Pancreas (tissue), 10 donors: ENCODE results near the gene PLLP. TPM values are rescaled to one million over a fixed set of nuclear protein-coding genes. Genes with fewer than 3 reads are reported as not detected.
A peak's percentile ranks its signal among the peaks of the same experiment; 100 is the strongest.

Experiments used
- ATAC-seq, 4 donors: fragments of 200-7000 bp; cut with Tn5 transposase; one replicate each; pipeline versions ENCODE4 v1.8.0 to v1.9.1; 2020; ENCODE audit warnings: mild to moderate bottlenecking in 4 of 4, moderate library complexity in 4 of 4
- DNase-seq, 6 donors: peaks; one replicate each; pipeline ENCODE4 v3.0.0-alpha.2; 2020
- FAIRE-seq: peaks from 2 replicates; lab custom pipeline; 2012; peaks lifted over from hg19 to GRCh38; lab: Jason Lieb, UNC
- H3K27ac ChIP-seq, 4 donors: fragments of 200-600 bp; sonication (generic); 1 replicate in 3 of 4; 2 replicates in 1 of 4; pipeline versions ENCODE4 v1.5.0 to v1.8.0; 2020
- H3K27me3 ChIP-seq, 4 donors: fragments of 200-600 bp; one replicate each; pipeline ENCODE4 v1.8.0; 2021
- H3K36me3 ChIP-seq, 3 donors: fragments of 200-600 bp; sonication (generic) in 1 of 3; one replicate each; pipeline versions ENCODE4 v1.5.0 to v1.8.0; 2020 to 2021
- H3K4me1 ChIP-seq, 3 donors: fragments of 200-600 bp; one replicate each; pipeline ENCODE4 v1.8.0; 2021
- H3K4me3 ChIP-seq, 4 donors: fragments of 200-600 bp; sonication (generic) in 2 of 4; one replicate each; pipeline versions ENCODE4 v1.5.0 to v1.8.0; 2020 to 2021
- H3K9me3 ChIP-seq, 4 donors: fragments of 200-600 bp; one replicate each; pipeline ENCODE4 v1.8.0; 2021
- whole genome bisulfite sequencing, 2 donors: extraction: QIAGEN DNeasy Blood & Tissue Kit; methylation state at CpG; one replicate each; pipeline ENCODE4 v1.1.7; 2013; 5-methylcytosine and 5-hydroxymethylcytosine counted together
- intact Hi-C, 3 donors: fragments of 100-400 bp; cut with DNase I; formaldehyde crosslinking; loops; one replicate each; pipeline versions ENCODE4 v1.11.1 to v1.14.2; 2022
- polyA plus RNA-seq, 2 donors: library from polyadenylated mRNA; stranded (reverse); fragments of 200-250 nt; gene quantifications; one replicate each; pipeline ENCODE4 v1.2.3, GENCODE V29; 2013
- total RNA-seq, 6 donors: library from RNA; stranded (reverse); fragmentation: NEBNext Ultra II Directional in 4 of 6; extraction: Animal tissue kit (Norgen Biotek cat#: 25700) in 4 of 6; gene quantifications; one replicate each; pipeline versions ENCODE4 v1.2.1 to v1.2.4, GENCODE V29; 2021 to 2023
- TF ChIP-seq, protein P1 (sequence below), 4 donors: fragments of 200-600 bp; sonication (generic) in 3 of 4; IDR thresholded peaks; one replicate each; pipeline versions ENCODE4 v1.5.0 to v1.8.0; 2021; ENCODE audit warnings: antibody characterized with exemption in 4 of 4
- donor health status: healthy with polysubstance abuse.
- donor health status: DM: no; HTN: no; CAD: no; lungs with moderate emphysema.
- donor health status: DM: no; HTN: no; CAD: no.
- donor health status: control.
- donor health status: control.
- donor health status: Bipolar disorder and iron deficiency.
- donor health status: DM: yes; HTN: yes; CAD: no.
- donor health status: DM: no; HTN: no; CAD: no.
- donor health status: DM: no; HTN: no; CAD: no.
- donor health status: DM: yes; HTN: yes; CAD: no.

PLLP gene
- total and polyA plus RNA-seq, 8 donors, result 10.8 to 34.3 (median 24.1) TPM

DNA sequence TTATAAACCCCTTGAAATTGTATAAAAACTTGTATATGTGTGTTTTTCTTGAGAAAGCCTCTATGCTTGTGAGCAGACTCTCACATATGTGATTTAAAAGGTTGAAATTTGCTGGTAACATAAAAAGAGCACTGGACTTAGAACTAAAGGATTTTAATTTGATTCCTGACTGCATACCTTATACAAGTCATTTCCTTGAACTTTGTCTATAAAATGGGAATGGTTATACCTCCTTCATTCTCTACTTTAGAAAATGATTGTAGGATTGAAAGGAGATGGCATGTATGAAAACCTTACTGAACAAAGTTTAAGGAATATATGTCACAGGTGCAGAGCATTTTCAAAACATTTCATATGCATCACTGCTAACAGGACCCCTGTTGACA lies 49.8 kb downstream of the PLLP start:
- intact Hi-C loops, result no loop called here

DNA sequence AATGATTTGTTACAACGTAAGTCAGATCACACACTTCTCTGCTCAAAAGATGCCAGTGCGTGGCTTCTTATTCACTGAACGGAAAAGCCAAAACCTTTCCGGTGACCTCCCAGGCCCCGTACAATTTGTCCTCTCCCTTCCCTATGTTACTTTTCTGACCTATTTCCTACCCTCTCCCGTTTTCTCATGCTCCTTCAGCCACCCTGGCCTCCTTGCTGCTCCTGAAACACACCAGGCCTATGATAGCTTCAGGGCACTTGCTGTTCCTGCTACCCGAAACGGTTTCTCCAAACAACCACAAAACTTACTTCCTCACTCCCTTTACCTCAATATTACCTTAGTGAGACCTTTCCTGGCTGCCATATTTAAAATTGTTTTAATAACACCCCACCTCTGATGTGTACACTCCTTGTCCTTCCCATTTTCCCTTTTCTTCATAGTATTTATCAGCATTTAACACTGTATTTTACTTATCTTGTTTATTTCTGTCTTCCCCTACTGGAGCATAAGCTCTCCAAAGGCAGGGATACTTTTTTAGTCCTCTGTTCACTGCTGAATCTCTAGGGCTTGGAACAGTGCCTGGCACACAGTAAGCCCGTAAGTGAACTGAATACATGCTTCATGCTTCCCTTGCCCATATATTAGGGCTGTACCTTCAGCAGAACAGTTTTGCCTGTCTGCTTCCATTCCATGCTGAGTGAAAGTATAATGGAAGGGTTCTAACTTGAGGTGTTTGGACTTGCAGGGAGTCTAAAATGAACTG lies 50.3 kb downstream of the PLLP start:
- FAIRE-seq, result no peak
- ATAC-seq, result no peak
- Histone ChIP-seq H3K9me3 (no peaks in the 10 kb centered on the region), H3K4me1 (peaks cover 0 to 20% (median 9%) of the 10 kb centered on the region in 3 donors), H3K4me3 (no peak overlapping the region), H3K27ac (peak overlapping the region in 1 of 4 donors; percentile 51), H3K36me3 (peaks cover 3 to 54% (median 27%) of the 10 kb centered on the region in 3 donors), H3K27me3 (no peaks in the 10 kb centered on the region)
- TF ChIP-seq, protein P1, sequence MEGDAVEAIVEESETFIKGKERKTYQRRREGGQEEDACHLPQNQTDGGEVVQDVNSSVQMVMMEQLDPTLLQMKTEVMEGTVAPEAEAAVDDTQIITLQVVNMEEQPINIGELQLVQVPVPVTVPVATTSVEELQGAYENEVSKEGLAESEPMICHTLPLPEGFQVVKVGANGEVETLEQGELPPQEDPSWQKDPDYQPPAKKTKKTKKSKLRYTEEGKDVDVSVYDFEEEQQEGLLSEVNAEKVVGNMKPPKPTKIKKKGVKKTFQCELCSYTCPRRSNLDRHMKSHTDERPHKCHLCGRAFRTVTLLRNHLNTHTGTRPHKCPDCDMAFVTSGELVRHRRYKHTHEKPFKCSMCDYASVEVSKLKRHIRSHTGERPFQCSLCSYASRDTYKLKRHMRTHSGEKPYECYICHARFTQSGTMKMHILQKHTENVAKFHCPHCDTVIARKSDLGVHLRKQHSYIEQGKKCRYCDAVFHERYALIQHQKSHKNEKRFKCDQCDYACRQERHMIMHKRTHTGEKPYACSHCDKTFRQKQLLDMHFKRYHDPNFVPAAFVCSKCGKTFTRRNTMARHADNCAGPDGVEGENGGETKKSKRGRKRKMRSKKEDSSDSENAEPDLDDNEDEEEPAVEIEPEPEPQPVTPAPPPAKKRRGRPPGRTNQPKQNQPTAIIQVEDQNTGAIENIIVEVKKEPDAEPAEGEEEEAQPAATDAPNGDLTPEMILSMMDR (IDR thresholded peaks at IDR 0.05), result no peak
- DNase-seq, result no peak
- 88 to 92% methylated on average over 9 of the region's 9 CpGs for WGBS, 2 donors
- intact Hi-C loops, result no loop called here

More for the DNA sequence above, 49.8 kb downstream of the PLLP start:
- H3K9me3 ChIP-seq, result no peaks in the 10 kb centered on the region
- DNase-seq (no peak), ATAC-seq (no peak), FAIRE-seq (no peak)
- peaks cover 0 to 20% (median 9%) of the 10 kb centered on the region in 3 donors for H3K4me1 ChIP-seq
- H3K4me3 ChIP-seq, result no peak overlapping the region
- H3K27me3 ChIP-seq, result no peaks in the 10 kb centered on the region
- peak overlapping the region in 2 of 4 donors; percentile 41 to 51 for H3K27ac ChIP-seq
- TF ChIP-seq, protein P1 (IDR thresholded peaks at IDR 0.05), result no peak
- H3K36me3 ChIP-seq, result peaks cover 3 to 57% (median 31%) of the 10 kb centered on the region in 3 donors

DNA sequence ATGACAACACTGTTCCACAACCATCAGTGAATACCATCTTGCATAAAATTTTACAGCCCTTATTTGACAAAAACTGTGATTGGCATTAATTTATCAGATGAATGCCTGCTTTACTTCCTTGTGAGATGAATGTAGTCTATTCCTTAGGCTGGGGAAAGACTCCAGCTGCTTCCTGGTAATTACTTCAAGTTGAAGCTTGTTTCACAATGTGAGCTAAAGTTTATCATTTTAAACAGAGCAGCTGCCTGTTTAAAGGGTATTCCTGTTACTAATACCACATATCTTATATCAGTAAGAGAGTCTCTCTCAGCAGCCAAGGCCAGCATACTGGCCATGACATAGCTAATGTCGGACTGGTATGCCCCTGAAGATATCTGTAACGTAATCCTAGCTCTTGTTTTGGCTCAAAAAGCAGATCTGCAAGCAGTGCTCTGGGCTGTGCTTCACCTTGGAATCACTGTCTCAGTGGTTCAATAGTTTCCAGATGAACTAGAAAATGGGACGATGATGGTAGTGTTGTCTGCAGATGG lies 52.6 kb downstream of the PLLP start:
- H3K27ac ChIP-seq, result no peak overlapping the region
- DNase-seq, result no peak
- no peaks in the 10 kb centered on the region for H3K9me3 ChIP-seq
- intact Hi-C loops, result no loop called here
- H3K27me3 ChIP-seq, result no peaks in the 10 kb centered on the region
- FAIRE-seq, result no peak
- TF ChIP-seq, protein P1 (IDR thresholded peaks at IDR 0.05), result no peak
- ATAC-seq, result peak; percentile 8 to 30 (median 12)
- no peak overlapping the region for H3K4me3 ChIP-seq
- peaks cover 0 to 20% (median 9%) of the 10 kb centered on the region in 3 donors for H3K4me1 ChIP-seq
- 48 to 62% methylated on average over 3 of the region's 3 CpGs for WGBS, 2 donors
- peaks cover 3 to 65% (median 27%) of the 10 kb centered on the region in 3 donors for H3K36me3 ChIP-seq

DNA sequence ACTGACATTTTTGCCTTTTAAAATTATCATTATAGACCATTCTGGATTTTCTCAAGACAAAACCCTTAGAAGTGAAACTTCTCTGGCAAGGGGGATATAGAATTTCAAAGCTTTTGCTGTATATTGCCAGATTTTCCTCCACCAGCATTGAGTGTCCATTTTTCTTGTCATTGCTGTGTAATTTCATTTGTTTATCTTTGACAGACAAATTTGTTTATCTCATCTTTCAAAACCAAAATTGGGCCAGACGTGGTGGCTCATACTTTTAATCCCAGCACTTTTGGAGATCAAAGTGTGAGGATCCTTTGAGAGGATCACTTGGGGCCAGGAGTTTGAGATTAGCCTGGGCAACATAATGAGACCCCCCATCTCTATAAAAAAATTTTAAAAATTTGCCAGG lies 55.4 kb downstream of the PLLP start:
- DNase-seq (no peak), ATAC-seq (no peak), FAIRE-seq (no peak)
- H3K36me3 ChIP-seq, result peaks cover 3 to 83% (median 26%) of the 10 kb centered on the region in 3 donors
- no peaks in the 10 kb centered on the region for H3K9me3 ChIP-seq
- 79 to 88% methylated on average over 1 of the region's 1 CpG for WGBS, 2 donors
- peaks cover 0 to 8% (median 0%) of the 10 kb centered on the region in 3 donors for H3K4me1 ChIP-seq
- TF ChIP-seq, protein P1 (IDR thresholded peaks at IDR 0.05), result no peak
- H3K27me3 ChIP-seq, result no peaks in the 10 kb centered on the region
- no peak overlapping the region for H3K27ac ChIP-seq
- intact Hi-C loops, result no loop called here
- no peak overlapping the region for H3K4me3 ChIP-seq
